AG04450 (cell line): ENCODE results near the gene CHRNE. TPM values are rescaled to one million over a fixed set of nuclear protein-coding genes. Genes with fewer than 3 reads are reported as not detected.
"Not testable (repeated sequence)": the region's sequence is repeated elsewhere in the genome, so short reads cannot be mapped to it uniquely, and the experiment has no call there.

ENCODE experiments used
- CTCF ChIA-PET: fragments of 300-600, 350-600 bp; formaldehyde crosslinking; extraction: SDS; loops from one replicate; lab custom pipeline; 2022; ENCODE audit warnings: antibody characterized with exemption, inconsistent platforms; lab: Charles Lee
- POLR2A ChIA-PET: fragments of 350-600 bp; formaldehyde crosslinking; extraction: SDS; loops from one replicate; lab custom pipeline; 2021; ENCODE audit warnings: antibody characterized with exemption, inconsistent platforms; lab: Yijun Ruan, JAX
- DNase-seq: peaks from one replicate; pipeline ENCODE4 v3.0.0-alpha.2; 2011; ENCODE audit warnings: low read depth, low spot score
- H3K27ac ChIP-seq: one replicate; pipeline ENCODE4 v1.5.1; 2012; ENCODE audit warnings: low read depth, low read length, control low read depth
- H3K27me3 ChIP-seq: one replicate; pipeline ENCODE4 v1.6.0; 2012; ENCODE audit warnings: low read length; ENCODE audit not compliant: control insufficient read depth, insufficient read depth
- H3K4me3 ChIP-seq: 2 replicates; pipeline ENCODE4 v1.5.1; 2011; ENCODE audit warnings: mild to moderate bottlenecking, low read depth, low read length, control low read depth
- H3K9me3 ChIP-seq: 2 replicates; pipeline ENCODE4 v1.5.1; 2012; ENCODE audit warnings: low read length; ENCODE audit not compliant: control insufficient read depth, insufficient read depth
- polyA plus RNA-seq: library from polyadenylated mRNA; depleted of rRNA; stranded (reverse); fragments of >200 nt; gene quantifications from 2 replicates; pipeline ENCODE4 v1.2.3, GENCODE V29; 2011
- TF ChIP-seq, protein P1 (sequence below): IDR thresholded peaks from 2 replicates; pipeline ENCODE4 v1.5.1; 2011; ENCODE audit warnings: low read depth, low read length, control low read depth, inconsistent platforms

CHRNE gene
- polyA plus RNA-seq, 1 experiment, result 0.19 TPM

GRCh38 chr17:4858068-4858881 lies 44.6 kb downstream of the CHRNE start:
- no peaks in the 10 kb centered on the region for H3K9me3 ChIP-seq
- DNase-seq, result no peak
- TF ChIP-seq, protein P1, sequence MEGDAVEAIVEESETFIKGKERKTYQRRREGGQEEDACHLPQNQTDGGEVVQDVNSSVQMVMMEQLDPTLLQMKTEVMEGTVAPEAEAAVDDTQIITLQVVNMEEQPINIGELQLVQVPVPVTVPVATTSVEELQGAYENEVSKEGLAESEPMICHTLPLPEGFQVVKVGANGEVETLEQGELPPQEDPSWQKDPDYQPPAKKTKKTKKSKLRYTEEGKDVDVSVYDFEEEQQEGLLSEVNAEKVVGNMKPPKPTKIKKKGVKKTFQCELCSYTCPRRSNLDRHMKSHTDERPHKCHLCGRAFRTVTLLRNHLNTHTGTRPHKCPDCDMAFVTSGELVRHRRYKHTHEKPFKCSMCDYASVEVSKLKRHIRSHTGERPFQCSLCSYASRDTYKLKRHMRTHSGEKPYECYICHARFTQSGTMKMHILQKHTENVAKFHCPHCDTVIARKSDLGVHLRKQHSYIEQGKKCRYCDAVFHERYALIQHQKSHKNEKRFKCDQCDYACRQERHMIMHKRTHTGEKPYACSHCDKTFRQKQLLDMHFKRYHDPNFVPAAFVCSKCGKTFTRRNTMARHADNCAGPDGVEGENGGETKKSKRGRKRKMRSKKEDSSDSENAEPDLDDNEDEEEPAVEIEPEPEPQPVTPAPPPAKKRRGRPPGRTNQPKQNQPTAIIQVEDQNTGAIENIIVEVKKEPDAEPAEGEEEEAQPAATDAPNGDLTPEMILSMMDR, result no peak
- H3K27me3 ChIP-seq, result no peaks in the 10 kb centered on the region
- CTCF ChIA-PET, result interaction anchor here (0.7 to 1.5 kb wide), 5 partner anchors 18 to 69 kb away, joined by 3 to 7 read pairs (median 3); no protein-coding TSS in a partner anchor
- POLR2A ChIA-PET, result interaction anchor here (0.6 to 1.2 kb wide), 3 partner anchors 30 to 68 kb away, joined by 3 to 4 read pairs (median 3); partner anchors contain the start of gene PSMB6
- H3K4me3 ChIP-seq, result no peak overlapping the region
- no peak overlapping the region for H3K27ac ChIP-seq

GRCh38 chr17:4857347-4857746 lies 45.6 kb downstream of the CHRNE start:
- CTCF ChIA-PET, result interaction anchor here (0.7 to 1.5 kb wide), 5 partner anchors 19 to 68 kb away, joined by 3 to 7 read pairs (median 3); no protein-coding TSS in a partner anchor
- not testable (repeated sequence) for H3K27ac ChIP-seq, DNase-seq, H3K4me3 ChIP-seq, H3K27me3 ChIP-seq, H3K9me3 ChIP-seq
- POLR2A ChIA-PET, result interaction anchor here (0.5 to 0.6 kb wide), 3 partner anchors 27 to 244 kb away, joined by 4 to 8 read pairs (median 8); no protein-coding TSS in a partner anchor

- Histone ChIP-seq H3K9me3 (no peaks in the 10 kb centered on the region), H3K27ac (no peak overlapping the region), H3K27me3 (no peaks in the 10 kb centered on the region), H3K4me3 (no peak overlapping the region)
- POLR2A ChIA-PET, result interaction anchor here (0.6 kb wide), 1 partner anchor 55 kb away, joined by 8 read pairs; no protein-coding TSS in a partner anchor
- no peak for DNase-seq
- TF ChIP-seq, protein P1, result no peak
- CTCF ChIA-PET, result interaction anchor here (1.1 kb wide), 1 partner anchor 41 kb away, joined by 3 read pairs; no protein-coding TSS in a partner anchor
These were observed 46.0 kb downstream of the CHRNE start for GRCh38 chr17:4856937-4857314.

DNA sequence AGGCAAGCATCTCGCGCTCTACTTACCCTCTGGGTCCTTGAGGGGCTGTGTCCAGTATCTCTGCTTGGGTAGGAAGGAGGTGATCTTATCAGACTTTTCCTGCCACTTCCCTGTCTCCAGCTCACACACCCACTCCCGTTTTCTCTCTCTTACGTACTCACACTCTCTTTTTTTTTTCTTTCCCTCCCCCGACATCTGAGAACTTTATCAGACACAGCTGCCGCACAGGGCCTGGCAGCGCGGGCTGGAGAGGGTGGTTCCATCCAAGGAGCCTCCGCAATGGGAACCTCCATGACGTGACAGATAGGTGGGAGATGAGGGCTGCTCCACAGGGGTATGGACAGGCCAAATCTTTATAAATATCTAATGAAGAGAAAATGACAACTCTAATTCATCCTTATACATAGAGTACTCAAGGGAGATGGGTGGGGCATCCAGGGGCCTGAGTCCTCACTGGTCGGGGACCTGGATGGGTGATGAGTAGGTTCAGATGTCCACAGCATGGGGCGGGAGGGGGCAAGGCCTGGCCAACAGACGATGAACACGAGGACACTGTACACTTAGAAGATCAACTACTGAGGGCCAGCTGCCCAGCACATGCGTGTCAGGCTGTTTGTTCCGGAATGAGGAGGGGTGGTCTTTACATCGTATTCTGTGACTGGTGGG lies 46.5 kb downstream of the CHRNE start:
- Histone ChIP-seq H3K27me3 (no peaks in the 10 kb centered on the region), H3K27ac (no peak overlapping the region), H3K4me3 (no peak overlapping the region), H3K9me3 (no peaks in the 10 kb centered on the region)
- TF ChIP-seq, protein P1, result no peak
- POLR2A ChIA-PET, result no interaction called here
- DNase-seq, result no peak
- CTCF ChIA-PET, result interaction anchor here (0.7 kb wide), 1 partner anchor 46 kb away, joined by 4 read pairs; no protein-coding TSS in a partner anchor

DNA sequence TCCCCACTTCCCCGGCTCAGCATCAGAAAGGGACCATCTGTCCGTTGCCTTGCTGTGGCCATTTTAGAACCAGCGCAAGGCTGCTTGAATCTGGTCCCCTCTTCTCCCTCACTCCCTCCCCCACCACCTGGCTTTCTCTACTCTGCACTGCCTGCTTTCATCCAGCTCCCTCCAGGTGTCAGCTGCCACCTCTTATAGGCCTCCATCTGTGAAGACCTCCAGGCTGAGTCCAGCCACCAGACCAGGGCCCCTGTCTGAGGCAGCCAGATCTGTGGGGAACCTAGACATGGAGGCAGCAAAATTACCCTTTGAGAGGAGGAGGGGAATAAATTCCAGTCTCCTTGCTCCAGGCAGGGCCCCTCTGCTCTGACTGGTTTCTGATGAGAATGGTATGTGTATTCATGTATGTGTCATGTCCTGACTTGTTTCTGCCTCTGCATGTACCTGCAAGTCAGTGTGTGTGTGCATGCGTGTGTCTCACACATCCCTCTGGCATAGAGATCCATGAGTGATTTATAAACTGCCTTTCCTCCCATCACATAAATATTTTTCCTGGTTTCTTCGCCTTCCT lies 48.7 kb downstream of the CHRNE start:
- H3K4me3 ChIP-seq, result no peak overlapping the region
- no peak overlapping the region for H3K27ac ChIP-seq
- DNase-seq, result peak; percentile 10
- ChIA-PET POLR2A (no interaction called here), CTCF (interaction anchor here (0.6 kb wide), 1 partner anchor 141 kb away, joined by 4 read pairs; no protein-coding TSS in a partner anchor)
- no peaks in the 10 kb centered on the region for H3K27me3 ChIP-seq
- no peaks in the 10 kb centered on the region for H3K9me3 ChIP-seq
- TF ChIP-seq, protein P1, result no peak
